GM18508 (cell line): ENCODE measurements around the gene SPINK1.
"Not testable (repeated sequence)": the region's sequence is repeated elsewhere in the genome, so short reads cannot be mapped to it uniquely, and the experiment has no call there.

Experiments
- ATAC-seq: cut with Tn5 transposase; IDR thresholded peaks from one replicate; pipeline ENCODE4 v1.9.1; 2021; ENCODE audit warnings: moderate number of reproducible peaks; ENCODE audit not compliant: insufficient read depth, unreplicated experiment

The SPINK1 gene

DNA sequence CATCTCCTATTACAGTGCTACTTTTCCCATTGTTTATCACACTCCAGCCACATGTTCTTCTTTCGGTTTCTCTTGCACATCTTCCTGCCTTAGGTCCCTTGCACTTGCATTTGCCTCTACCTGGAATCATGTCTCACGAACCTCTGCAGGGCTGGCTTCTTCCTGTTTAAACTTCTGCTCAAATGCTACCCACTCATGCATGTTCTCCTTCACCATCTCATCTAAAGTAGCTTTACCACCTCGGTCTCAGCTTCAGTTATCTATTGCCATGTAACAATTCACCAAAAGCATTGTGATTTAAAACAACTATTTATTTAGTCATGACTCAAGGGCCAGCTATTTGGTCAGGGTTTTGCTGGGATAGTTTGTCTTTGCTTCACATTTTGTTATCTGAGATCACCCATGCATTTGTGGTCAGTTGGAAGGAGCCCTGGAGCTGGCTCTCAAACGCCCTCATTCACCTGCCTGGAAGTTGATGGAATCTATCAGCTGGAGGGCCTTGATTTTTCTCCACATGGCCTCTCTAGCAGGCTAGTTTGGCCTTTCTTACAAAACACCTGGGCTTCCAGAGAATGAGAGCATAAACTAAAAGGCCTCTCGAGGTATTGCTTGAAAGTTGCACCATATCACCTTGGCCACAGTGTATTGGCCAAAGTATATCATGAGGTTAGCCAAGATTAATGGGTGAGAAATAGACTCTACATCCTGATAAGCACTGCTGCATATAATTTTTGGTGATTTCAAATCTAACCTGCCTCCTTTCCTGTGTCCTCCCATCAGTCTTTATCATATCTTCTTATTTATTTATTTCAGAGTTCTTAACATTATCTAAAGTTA lies 21.4 kb downstream of the SPINK1 start:
- no peak for ATAC-seq

DNA sequence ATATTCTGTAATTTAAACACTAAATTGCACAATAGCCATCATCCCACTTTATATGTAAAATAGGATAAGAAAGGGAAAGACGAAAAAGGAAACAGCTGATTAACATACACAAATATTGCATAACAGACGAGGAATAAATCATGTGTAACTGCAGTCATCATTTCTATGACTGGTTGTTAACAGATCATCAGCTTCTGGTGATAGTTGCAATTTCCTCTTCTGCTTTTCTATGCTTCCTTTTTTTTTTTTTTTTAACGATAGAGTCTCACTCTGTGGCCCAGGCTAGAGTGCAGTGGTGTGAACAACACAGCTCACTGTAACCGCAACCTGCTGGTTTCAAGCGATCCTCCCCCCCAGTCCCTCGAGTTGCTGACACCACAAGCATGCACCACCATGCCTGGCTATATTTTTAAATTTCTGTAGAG lies 26.4 kb downstream of the SPINK1 start:
- peak; percentile 91 for ATAC-seq

- no peak for ATAC-seq
Measured at GRCh38 chr5:147804334-147804733, 27.1 kb downstream of the SPINK1 start.

GRCh38 chr5:147803926-147804325 lies 27.5 kb downstream of the SPINK1 start:
- ATAC-seq: no peak

- not testable (repeated sequence) for ATAC-seq
Measured at GRCh38 chr5:147803161-147803560, 28.3 kb downstream of the SPINK1 start.

GRCh38 chr5:147801461-147801860 lies 30.0 kb downstream of the SPINK1 start:
- no peak for ATAC-seq

- no peak for ATAC-seq
Measured at GRCh38 chr5:147800491-147800890, 31.0 kb downstream of the SPINK1 start.

DNA sequence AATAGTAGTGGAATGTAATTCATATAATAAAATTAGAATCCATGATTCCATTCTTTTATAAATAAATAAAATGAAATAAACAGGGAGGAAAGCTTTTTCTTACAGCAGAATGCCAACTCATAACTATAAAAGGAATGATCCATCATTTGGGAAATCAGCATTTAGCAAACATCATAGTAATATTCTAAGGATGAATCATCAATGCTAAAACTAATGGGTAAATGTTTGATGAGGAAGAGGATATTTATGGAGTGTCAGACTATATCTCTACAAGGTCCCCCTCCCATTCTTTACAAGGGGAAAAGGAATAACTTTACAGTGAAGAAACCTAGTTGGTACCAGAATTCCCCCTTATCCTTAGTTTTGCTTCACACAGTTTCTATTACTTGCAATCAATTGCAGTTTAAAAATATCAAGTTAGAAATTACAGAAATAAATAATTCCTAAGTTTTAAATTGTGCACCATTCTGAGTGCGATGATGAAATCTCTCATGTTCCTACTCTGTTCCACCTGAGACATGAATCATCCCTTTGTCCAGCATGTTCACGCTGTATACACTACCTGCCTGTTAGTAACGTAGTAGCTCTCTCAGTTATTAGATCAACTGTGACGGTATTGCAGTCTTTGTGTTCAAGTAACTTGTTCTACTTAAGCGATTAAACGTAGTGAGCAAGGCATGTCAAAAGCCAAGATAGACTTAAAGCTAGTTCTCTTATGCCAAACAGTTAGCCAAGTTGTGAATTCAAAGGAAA lies 34.7 kb downstream of the SPINK1 start:
- no peak for ATAC-seq

- ATAC-seq: no peak
Measured at GRCh38 chr5:147791181-147791580, 40.3 kb downstream of the SPINK1 start.

- ATAC-seq: no peak
Measured at GRCh38 chr5:147789820-147790219, 41.7 kb downstream of the SPINK1 start.

DNA sequence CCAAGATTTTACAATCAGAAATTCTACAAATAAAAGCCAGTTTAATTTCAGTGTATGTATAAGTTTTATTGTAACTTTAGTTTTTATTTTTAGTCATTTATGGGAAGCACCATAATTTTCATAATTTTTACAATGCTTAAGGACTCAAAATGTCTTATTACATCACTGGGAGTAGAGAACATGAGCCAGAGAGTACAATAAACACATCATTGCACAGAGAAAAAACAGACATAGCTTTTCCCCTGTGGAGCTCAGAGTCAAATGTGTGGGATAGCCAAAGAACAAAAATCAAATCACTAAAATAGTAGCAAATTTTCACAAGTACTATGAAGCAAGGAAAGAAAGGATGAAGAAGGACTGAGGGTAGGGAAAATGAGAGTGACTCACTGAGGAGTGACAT lies 43.4 kb downstream of the SPINK1 start:
- no peak for ATAC-seq

DNA sequence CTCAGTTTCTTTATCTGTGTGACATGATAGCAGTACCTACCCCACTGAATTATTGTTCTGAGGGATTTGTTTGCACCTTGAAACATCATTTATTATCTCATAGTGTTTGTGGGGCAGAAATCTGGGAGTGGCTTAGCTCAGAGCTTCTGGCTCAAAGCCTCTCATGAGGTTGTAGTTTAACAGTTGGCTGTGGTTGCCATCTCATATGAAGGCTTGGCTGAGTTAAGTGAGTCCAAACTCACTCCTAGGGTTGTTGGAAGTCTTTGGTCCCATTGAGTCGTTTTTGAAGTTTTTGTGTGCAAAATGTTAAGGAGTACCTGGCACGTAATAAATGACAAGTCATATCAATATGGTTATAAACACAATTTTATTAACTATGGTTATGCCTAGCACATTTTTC lies 45.3 kb downstream of the SPINK1 start:
- ATAC-seq: no peak

- ATAC-seq: no peak
Measured at GRCh38 chr5:147784146-147784987, 47.1 kb downstream of the SPINK1 start.

GRCh38 chr5:147782110-147783028 lies 49.1 kb downstream of the SPINK1 start, which contains the start of gene JAKMIP2:
TSS of gene JAKMIP2 (minus strand) at chr5:147782728. CDS start at chr5:147671806, 110,922 bp downstream.
- ATAC-seq: peak; percentile 49

DNA sequence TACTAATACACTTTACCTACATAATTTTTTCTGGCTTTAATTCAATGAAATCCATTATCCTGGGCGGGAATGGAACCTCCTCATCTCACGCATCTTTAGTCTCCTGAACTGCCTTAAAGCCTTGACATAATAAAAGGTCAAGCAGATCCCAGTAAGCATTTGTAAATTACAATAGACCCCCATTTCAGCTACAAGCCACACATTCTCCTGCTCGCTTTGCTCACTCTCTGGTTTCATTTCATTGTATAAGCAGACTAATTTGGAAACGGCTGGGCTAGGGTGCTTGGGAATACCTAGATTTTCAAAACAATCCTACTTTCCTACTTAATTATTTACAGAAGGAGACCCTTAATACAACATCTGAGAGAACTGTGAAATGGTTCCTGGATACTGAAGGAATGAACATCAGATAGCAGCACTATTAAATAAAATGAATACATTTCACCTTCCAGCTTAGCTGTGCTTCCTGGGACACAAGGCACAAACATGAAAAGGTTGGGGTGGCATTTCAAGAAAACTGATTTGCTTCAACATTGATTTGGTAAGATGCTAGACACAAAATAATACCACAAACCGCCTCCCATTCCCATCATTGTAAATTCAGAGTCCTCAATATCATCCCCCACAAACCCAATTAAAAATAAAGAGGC lies 50.4 kb downstream of the SPINK1 start:
- ATAC-seq: no peak

DNA sequence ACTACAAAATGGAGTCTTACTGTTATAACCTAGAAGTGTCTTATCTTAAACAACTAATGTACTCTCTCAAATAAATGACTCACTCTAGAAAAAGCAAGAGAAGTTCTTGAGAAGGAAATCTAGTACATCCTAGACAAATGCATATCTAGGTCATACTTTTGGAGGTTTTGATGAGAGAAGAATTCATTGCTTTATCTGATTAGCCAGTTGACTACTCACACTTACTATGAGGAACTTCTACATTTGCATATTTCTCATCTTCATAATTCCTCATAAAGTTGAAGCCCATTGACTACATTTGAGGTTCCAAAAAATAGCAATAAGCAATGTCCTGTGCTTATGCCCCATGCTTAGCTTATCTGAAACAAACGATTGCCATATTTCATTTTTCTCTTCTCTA lies 51.8 kb downstream of the SPINK1 start:
- ATAC-seq: no peak

DNA sequence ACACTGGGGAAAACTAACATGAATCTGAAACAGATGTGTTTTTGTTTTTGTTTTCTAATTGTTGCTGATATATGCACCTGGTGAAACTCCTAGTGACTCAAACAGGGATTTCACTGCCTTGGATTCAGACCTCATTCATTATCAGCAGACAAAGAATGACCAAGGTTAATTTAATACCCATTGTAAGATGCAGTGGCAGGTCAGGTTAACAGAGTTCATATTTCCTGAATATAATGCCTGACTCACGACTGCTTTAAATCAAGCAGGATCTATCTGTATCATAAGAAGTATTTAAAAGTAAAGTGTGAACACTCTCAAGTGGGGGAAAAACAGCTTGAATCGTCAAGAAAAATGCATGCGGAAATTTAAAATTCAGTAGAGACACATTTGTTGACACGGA lies 54.5 kb downstream of the SPINK1 start:
- ATAC-seq: no peak
